Measurements from ENCODE around the gene PES1.

GRCh38 chr22:30601464-30601863, 9.8 kb upstream of the PES1 start:
- TF ChIP-seq CTCF (conservative IDR thresholded peaks at IDR 0.05; ENCODE audit: low read depth in 2 of 2) (no peak), POLR2AphosphoS5 (IDR thresholded peaks at IDR 0.05; ENCODE audit: low read depth) (no peak), NANOG (IDR thresholded peaks at IDR 0.05; ENCODE audit: borderline replicate concordance) (no peak), EZH2 (IDR thresholded peaks at IDR 0.05; ENCODE audit: low read depth, unreplicated experiment) (no peak), EZH2phosphoT487 (IDR thresholded peaks at IDR 0.05; ENCODE audit: unreplicated experiment) (no peak)

Data from GM23338 (cell line).